HG03196 (cell line): ENCODE data around the gene LOXL4.

Experiments used
- ATAC-seq: cut with Tn5 transposase; IDR thresholded peaks from one replicate; pipeline ENCODE4 v1.9.1; 2021; ENCODE audit not compliant: unreplicated experiment

The LOXL4 gene

DNA sequence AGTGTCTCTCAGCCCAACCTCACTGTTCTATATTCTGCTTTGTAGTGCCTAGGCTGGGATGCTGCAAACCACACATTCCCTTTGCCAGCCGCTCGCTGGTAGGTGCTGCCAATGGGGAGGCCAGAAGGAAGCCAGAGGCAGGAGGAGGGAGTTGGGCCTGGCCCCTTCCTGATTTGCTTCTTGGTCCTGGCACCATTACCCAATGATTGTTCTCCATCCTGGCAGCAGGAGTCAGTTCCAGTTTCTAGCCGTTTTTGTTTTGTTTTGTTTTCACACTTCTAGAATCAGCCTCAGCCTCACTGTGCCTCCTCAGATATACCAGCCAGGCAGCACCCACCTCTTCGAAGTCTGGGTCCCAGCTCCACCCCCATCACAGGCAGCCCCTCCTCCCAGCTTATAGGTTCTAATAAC lies 27.4 kb upstream of the LOXL4 start:
- no peak for ATAC-seq

GRCh38 chr10:98294270-98294627 lies 26.3 kb upstream of the LOXL4 start:
- ATAC-seq, result no peak

- ATAC-seq, result no peak
These were observed 25.7 kb upstream of the LOXL4 start for GRCh38 chr10:98293550-98294269.

DNA sequence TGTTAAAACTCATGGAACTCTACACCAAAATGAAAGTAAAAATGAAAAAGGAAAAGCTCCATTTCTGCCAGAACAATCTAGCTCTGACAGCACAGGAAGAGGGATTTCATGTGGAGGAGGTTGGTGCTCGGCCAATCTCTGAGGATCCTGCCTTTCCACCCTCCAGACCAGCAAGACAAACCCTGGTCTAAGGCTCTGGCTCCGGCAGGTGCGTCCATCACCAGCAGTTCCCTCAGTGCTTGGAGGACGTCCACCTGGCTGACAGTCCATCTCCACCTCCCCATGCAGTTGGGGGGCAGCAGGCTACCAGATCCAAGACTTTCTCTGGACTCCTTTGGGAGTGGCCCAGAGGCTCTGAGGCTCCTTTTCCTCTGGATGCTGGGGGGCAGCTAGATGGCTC lies 25.0 kb upstream of the LOXL4 start:
- no peak for ATAC-seq

GRCh38 chr10:98289802-98290209 lies 21.8 kb upstream of the LOXL4 start:
- ATAC-seq, result no peak

GRCh38 chr10:98287321-98287720 lies 19.3 kb upstream of the LOXL4 start:
- no peak for ATAC-seq

DNA sequence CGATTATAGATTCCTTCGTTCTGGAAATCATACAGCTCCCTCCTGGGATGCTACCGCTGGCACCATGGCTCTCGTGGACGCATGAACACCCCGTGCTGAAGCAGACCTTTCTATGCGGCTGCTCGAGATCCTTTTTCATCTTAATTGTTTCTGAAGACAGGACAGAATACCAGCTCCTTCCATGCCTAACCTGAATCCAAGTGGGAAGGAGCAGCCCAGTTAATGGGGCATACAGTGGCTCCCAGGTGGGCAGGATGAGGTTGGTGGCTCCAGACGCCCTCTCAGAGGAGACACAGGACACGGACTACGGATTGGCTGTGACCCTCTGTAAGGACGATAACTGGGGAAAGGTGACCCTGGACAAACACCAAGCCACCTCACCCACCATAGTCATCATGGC lies 18.4 kb upstream of the LOXL4 start:
- no peak for ATAC-seq

DNA sequence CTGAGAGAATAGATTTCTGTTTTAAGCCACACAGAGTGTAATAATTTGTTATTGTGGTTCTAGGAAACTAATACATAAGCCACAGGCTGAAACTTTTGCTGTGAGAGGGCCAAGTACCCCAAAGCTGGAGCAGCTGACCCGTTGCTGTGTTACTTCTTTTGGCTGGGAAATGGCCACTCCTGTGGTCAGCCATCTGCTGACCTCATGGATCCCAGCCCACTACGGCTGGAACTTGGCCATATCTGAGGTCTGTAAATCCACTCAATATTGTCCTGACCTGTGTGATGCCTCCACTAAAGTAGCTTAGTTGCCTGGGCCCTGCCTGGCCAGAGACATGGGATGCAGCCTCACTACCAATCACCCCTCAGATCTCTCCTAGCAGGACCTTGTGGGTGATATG lies 17.4 kb upstream of the LOXL4 start:
- no peak for ATAC-seq

DNA sequence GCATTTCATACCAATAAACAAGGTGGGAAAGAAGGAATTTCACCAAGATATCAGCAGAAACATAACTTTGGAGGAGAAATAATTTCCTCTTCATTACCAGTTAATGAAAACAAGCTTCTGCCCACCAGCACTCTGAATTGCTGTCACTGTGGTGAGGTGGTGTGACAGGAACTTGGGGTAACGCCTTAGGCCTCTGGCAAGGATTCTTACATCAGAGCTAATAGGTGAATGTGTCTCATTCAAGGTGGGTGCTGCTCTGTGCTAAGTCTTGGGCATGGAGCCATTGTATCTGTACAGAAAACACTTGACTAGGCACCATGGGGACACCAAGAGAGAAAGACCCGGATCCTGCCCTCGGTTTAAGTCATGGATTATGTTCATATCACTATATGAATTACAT lies 8.3 kb upstream of the LOXL4 start:
- no peak for ATAC-seq

DNA sequence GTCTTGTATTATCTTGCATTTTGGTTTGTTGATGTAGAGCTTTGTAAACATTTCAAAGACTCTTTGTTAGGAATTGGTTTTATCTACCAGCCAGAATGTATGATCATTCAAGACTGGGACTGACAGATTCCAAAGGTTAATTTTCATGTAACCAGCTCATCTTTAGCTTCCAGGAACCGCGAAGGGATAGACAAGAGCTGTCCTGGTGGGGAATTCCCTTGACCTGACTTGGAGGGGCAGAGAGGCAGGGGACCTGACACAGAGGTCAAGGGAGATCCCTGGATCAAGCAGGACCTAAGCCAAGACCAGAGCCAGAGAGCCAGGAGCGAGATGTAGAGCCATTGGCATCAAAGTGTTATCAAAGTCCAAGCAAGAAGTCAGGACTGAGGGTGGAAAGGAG lies 6.6 kb upstream of the LOXL4 start:
- ATAC-seq, result no peak

DNA sequence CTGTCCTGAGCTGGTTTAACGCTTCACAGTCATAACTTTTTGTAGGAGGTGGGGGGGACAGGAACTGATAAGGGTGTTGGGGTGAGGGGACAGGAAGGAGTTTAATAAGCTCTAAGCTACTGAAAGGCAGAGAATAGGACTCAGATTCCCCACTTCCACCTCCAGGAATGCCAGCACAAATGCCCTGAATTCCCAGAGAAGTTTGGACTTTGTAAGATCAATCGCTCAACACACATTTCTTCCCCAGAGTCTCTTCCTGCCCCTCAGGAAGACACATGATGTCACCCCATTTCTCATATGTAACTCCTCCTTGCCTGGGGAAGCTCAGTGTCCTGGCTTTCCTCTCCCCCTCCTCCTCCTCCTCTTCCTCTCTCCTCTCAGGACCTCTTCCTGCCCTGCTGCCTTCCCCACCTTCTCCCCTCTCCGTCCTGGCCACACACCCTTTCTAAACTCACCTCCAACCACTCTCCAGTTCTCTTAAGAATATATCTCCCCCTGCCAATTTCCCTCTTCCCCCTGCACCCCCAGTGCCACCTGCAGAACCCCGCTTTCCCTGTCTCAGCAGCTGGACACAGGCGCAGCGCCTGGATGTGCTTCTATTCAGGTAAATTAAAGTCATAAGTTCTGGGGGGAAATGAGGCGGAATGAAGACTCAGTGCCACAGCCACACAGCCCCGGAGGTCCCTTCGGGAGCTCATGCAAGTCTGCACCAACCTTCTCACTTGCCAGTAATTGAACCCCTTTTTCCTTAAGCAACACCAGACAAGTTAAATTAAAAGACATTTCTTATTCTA lies 5.3 kb upstream of the LOXL4 start:
- ATAC-seq, result no peak

GRCh38 chr10:98272656-98273055 lies 4.7 kb upstream of the LOXL4 start:
- ATAC-seq, result no peak

DNA sequence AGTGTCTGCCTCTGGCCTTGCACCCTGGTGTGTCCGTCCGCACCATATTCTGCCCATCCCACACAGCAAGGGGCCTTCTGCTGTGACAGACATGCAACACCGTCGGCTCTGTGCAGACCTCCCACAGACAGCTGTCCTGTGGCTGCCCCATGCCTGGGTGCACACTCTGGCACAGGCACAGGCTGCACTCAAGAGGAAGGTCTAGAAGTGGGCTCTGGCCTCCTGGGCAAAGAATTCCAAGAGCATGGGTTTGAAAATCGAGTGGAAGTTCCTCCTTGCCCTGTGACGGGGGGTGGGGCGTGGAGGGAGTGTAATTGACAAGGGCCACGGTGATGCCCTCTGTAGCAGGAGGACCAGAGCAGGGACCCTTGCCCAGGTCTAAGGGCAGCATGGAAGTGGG lies 4.3 kb upstream of the LOXL4 start:
- ATAC-seq, result no peak

- no peak for ATAC-seq
These were observed 2.8 kb upstream of the LOXL4 start for GRCh38 chr10:98270786-98271185.

DNA sequence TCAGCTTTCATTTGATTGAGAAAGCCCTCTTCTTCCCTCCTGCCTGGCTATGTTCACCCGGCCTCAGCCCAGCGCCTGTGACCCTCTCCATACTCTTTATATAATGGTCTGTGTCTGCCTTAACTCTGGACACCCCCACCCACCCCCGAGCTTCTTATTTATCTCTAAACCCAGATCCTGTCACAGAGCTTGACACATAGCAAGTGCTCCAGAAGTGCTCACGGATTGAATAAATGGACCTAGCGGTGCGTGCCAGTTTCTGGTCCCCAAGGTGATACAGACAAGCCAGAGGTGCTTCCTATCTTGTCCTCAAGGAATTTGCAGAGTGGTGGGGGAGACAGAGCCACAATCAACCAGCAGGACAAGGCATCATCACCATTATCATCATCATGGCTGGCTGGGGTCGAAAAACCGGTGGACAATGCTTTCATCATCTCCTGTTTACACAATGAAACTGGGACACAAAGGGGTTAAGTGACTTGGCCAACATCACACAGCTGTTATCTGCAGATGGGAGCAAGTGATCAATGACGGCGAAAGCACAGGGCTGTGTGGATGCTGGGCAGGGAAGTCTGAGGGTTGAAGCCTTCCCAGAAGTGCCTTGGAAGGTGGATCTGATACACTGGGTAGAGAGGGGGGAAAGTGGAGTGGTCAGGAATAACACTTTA lies 2.2 kb upstream of the LOXL4 start:
- ATAC-seq, result no peak

DNA sequence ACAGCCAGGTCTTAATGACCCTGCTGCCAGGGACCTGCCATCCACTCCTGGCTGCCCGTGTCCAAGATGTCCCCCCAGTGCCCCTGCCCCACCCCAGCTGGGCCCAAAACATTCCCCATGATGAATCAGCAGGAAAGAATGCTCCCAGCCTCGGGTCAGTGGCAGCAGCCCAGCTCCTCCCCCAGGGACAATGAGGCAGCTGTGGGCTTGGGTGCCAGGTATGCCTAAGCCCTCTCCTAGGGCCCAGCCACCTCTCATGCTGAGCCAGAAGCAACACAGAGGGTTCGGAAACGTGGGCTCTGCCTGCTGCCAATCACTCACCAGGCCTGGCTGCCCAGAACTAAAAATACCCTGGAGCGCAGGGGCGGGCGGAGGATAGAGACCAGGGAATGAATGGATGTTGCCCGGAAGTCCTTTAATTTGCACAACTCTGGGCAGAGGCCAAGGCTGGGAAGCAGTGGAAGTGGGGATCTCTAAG lies 1.5 kb upstream of the LOXL4 start:
- no peak for ATAC-seq

- ATAC-seq, result no peak
These were observed 869 bp upstream of the LOXL4 start for GRCh38 chr10:98268694-98269431.

DNA sequence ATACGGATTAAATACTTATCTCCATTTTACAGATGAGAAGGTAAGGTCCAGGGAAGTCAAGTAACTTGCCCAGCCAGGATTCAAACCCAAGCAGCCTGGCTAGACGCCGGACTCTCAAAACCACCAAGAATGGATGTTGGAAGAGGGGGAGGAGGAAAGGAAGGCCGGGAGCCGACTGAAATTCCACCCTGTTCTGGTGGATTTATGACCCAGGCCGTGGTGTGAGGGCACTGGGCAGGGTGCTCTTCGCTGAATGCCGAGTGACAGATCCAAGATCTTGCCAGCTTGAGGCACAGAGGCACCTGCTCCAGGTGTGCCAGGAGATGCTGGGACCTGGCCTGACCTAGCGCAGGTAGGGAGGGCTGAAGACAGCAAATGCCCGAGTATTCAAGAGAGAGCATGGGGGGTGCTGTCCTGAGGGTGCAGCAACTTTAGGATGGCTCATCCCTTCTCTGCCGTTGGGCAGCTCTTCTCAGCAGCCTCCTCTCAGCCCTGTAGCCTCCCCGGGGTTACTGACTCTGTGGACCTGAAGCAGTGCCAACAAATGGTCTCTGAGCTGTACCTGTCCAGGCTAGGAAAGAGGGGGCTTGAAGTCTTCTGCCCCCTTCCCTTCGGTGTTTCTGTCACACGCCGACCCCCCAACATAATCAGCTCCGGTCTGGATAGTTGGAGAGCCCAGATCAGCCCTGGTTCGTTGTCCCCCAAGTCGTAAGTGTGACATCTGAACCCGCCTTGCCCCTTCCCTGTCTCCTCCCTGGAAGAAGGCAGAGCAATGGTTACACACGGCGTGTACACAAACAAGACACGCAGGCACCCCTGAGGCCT lies 713 bp downstream of the LOXL4 start:
- ATAC-seq, result no peak

- no peak for ATAC-seq
These were observed 1.3 kb downstream of the LOXL4 start for GRCh38 chr10:98266647-98267046.
